SK-N-SH (cell line): ENCODE data around the gene PALLD.

Source experiments
- CHD2 ChIP-seq: fragments of 150-350 bp; IDR thresholded peaks from 2 replicates; pipeline ENCODE4 v1.6.1; 2018; ENCODE audit warnings: low read length; ENCODE audit not compliant: partially characterized antibody
- CTCF ChIP-seq: fragments of 200-600 bp; sonication (generic); IDR thresholded peaks from 2 replicates; pipeline ENCODE4 v1.6.1; 2017; ENCODE audit warnings: antibody characterized with exemption, mild to moderate bottlenecking, moderate library complexity
- EZH2phosphoT487 ChIP-seq: fragments of 200-600 bp; sonication (generic); IDR thresholded peaks from 2 replicates; pipeline ENCODE4 v1.6.1; 2017; ENCODE audit warnings: low read depth, mixed run types, mild to moderate bottlenecking, antibody characterized with exemption, moderate library complexity, borderline replicate concordance
- GATA2 ChIP-seq: sonication (generic); formaldehyde crosslinking; IDR thresholded peaks from 2 replicates; pipeline ENCODE4 v1.5.0; 2020; ENCODE audit warnings: mild to moderate bottlenecking, missing genetic modification reagents
- MAX ChIP-seq: IDR thresholded peaks from 2 replicates; pipeline ENCODE4 v1.4.0; 2012; ENCODE audit warnings: low read depth
- NFIC ChIP-seq: IDR thresholded peaks from 2 replicates; pipeline ENCODE4 v1.4.0; 2012; ENCODE audit warnings: borderline replicate concordance
- NRF1 ChIP-seq: IDR thresholded peaks from 2 replicates; pipeline ENCODE4 v1.6.1; 2012; ENCODE audit warnings: low read depth, mild to moderate bottlenecking, low read length
- REST ChIP-seq: IDR thresholded peaks from 2 replicates; pipeline ENCODE4 v1.6.1; 2012; ENCODE audit warnings: mild to moderate bottlenecking, low read depth, low read length, moderate library complexity
- USF2 ChIP-seq: fragments of 150-350 bp; IDR thresholded peaks from 2 replicates; pipeline ENCODE4 v1.6.1; 2017; ENCODE audit warnings: antibody characterized with exemption, low read length, low read depth, borderline replicate concordance
- ZBTB33 ChIP-seq: IDR thresholded peaks from 2 replicates; pipeline ENCODE4 v1.4.0; 2012; ENCODE audit warnings: low read depth, borderline replicate concordance

GRCh38 chr4:168694667-168695066 lies 197.8 kb downstream of the PALLD start:
- TF ChIP-seq CTCF: no peak
- TF ChIP-seq ZBTB33: no peak
- no peak for TF ChIP-seq GATA2 (CRISPR knock-in tag)
- no peak for TF ChIP-seq NFIC
- TF ChIP-seq CHD2: no peak
- no peak for TF ChIP-seq EZH2phosphoT487
- TF ChIP-seq USF2: no peak
- TF ChIP-seq REST: no peak
- no peak for TF ChIP-seq MAX
- no peak for TF ChIP-seq NRF1
